Testis (tissue), 3 donors: ENCODE data around the gene C6orf52. TPM values are rescaled to one million over a fixed set of nuclear protein-coding genes. Genes with fewer than 3 reads are reported as not detected.

Source experiments
- polyA plus RNA-seq: library from polyadenylated mRNA; stranded (reverse); fragments of 350-450 nt; fragmentation: Illumina TruSeq; extraction: RNeasy Lipid Tissue Mini Kit (QIAGEN cat#74804); gene quantifications from one replicate; pipeline ENCODE4 v1.2.3, GENCODE V29; 2014; ENCODE audit warnings: low read depth, low replicate concordance; ENCODE audit not compliant: insufficient read depth
- small RNA-seq, 2 donors: library from RNA; depleted of rRNA; stranded (forward); fragments of <200 nt; gene quantifications; one replicate each; pipeline ENCODE3, GENCODE V24; 2016
- total RNA-seq, 2 donors: library from RNA; depleted of rRNA; stranded (reverse); fragments of >200 nt; gene quantifications; one replicate each; pipeline ENCODE4 v1.2.3, GENCODE V29; 2016

C6orf52 gene
- total and polyA plus RNA-seq, 3 donors from 2014 or later = 7.9 to 21.7 (median 14.3) TPM

Small RNA genes lying within 50 kb of the gene (small RNA-seq; reads per million reads assigned to genes)
- 0 reads per million in 2 donors for gene RF00019

Other genes starting within 250 kb of the C6orf52 start
- 10 to 100 TPM; 17.0 to 28.0 TPM for gene GCNT2, start 173.3 kb downstream of the C6orf52 start, total RNA-seq
- gene GCNT2, start 173.3 kb downstream of the C6orf52 start, polyA plus RNA-seq = 12.8 TPM
- 10 to 100 TPM; 11.0 to 12.5 TPM for gene PAK1IP1, start 356 bp upstream of the C6orf52 start, total RNA-seq
- gene PAK1IP1, start 356 bp upstream of the C6orf52 start, polyA plus RNA-seq = 9.5 TPM
- 10 to 100 TPM; 71.3 to 83.4 TPM for gene TMEM14C, start 28.5 kb upstream of the C6orf52 start, total RNA-seq
- 90.1 TPM for gene TMEM14C, start 28.5 kb upstream of the C6orf52 start, polyA plus RNA-seq
- 100 to 1,000 TPM in 1 of 2 donors, 10 to 100 TPM in 1; 91.7 to 106 TPM for gene TMEM14B, start 53.2 kb upstream of the C6orf52 start, total RNA-seq
- gene TMEM14B, start 53.2 kb upstream of the C6orf52 start, polyA plus RNA-seq = 63.8 TPM
- 1 to 10 TPM; 5.3 to 9.4 TPM for gene MAK, start 143.9 kb upstream of the C6orf52 start, total RNA-seq
- 21.2 TPM for gene MAK, start 143.9 kb upstream of the C6orf52 start, polyA plus RNA-seq
- gene GCM2, start 187.4 kb upstream of the C6orf52 start, total RNA-seq = 1 to 10 TPM; 1.0 to 1.2 TPM
- gene GCM2, start 187.4 kb upstream of the C6orf52 start, polyA plus RNA-seq = 0.90 TPM
- gene SYCP2L, start 192.4 kb upstream of the C6orf52 start, total RNA-seq = 1 to 10 TPM; 6.9 to 8.7 TPM
- gene SYCP2L, start 192.4 kb upstream of the C6orf52 start, polyA plus RNA-seq = 5.4 TPM